Loucy (cell line): Measurements from ENCODE around the gene CUX1.

ENCODE experiments used
- H2AFZ ChIP-seq: fragments of 200-600 bp; sonication (generic); 2 replicates; pipeline ENCODE4 v1.6.0; 2016; ENCODE audit warnings: antibody characterized with exemption, mild to moderate bottlenecking, low read length, moderate library complexity
- H3F3A ChIP-seq: fragments of 200-600 bp; 2 replicates; pipeline ENCODE4 v1.6.0; 2016; ENCODE audit warnings: antibody characterized with exemption, low read depth, mild to moderate bottlenecking
- H3K27me3 ChIP-seq: fragments of 200-600 bp; sonication (generic); 2 replicates; pipeline ENCODE4 v1.6.1; 2014; ENCODE audit warnings: low read length, mild to moderate bottlenecking; ENCODE audit not compliant: insufficient read depth, poor library complexity, severe bottlenecking
- H3K36me3 ChIP-seq: fragments of 200-600 bp; sonication (generic); 2 replicates; pipeline ENCODE4 v1.6.1; 2016; ENCODE audit warnings: low read length; ENCODE audit not compliant: insufficient read depth
- H3K4me1 ChIP-seq: fragments of 200-600 bp; sonication (generic); 2 replicates; pipeline ENCODE4 v1.5.1; 2014; ENCODE audit warnings: low read length, mild to moderate bottlenecking; ENCODE audit not compliant: insufficient read depth, poor library complexity, severe bottlenecking
- H3K4me2 ChIP-seq: fragments of 200-600 bp; sonication (generic); 2 replicates; pipeline ENCODE4 v1.6.0; 2014; ENCODE audit warnings: antibody characterized with exemption, low read length, low read depth, mild to moderate bottlenecking; ENCODE audit not compliant: poor library complexity, severe bottlenecking
- H3K4me3 ChIP-seq: fragments of 200-600 bp; sonication (generic); 2 replicates; pipeline ENCODE4 v1.5.1; 2014; ENCODE audit warnings: low read length, mild to moderate bottlenecking, mixed read lengths; ENCODE audit not compliant: poor library complexity, severe bottlenecking
- H3K79me2 ChIP-seq: fragments of 200-600 bp; sonication (generic); 2 replicates; pipeline ENCODE4 v1.6.1; 2014; ENCODE audit warnings: low read length; ENCODE audit not compliant: insufficient read depth
- H3K9ac ChIP-seq: fragments of 200-600 bp; sonication (generic); 2 replicates; pipeline ENCODE4 v1.6.0; 2014; ENCODE audit warnings: mild to moderate bottlenecking, low read depth, low read length, moderate library complexity; ENCODE audit not compliant: poor library complexity, severe bottlenecking
- H3K9me2 ChIP-seq: fragments of 200-600 bp; sonication (generic); replicated peaks from 2 replicates; pipeline ENCODE4 v1.6.1; 2016; ENCODE audit warnings: low read depth, low read length, mixed read lengths
- H3K9me3 ChIP-seq: fragments of 200-600 bp; sonication (generic); 2 replicates; pipeline ENCODE4 v1.6.1; 2014; ENCODE audit warnings: mild to moderate bottlenecking, antibody characterized with exemption, low read length, low read depth; ENCODE audit not compliant: insufficient read depth
- H4K20me1 ChIP-seq: fragments of 200-600 bp; sonication (generic); 2 replicates; pipeline ENCODE4 v1.6.0; 2014; ENCODE audit warnings: antibody characterized with exemption, low read length, mild to moderate bottlenecking; ENCODE audit not compliant: insufficient read depth, poor library complexity, severe bottlenecking
- CTCF ChIP-seq: fragments of 200-600 bp; sonication (generic); conservative IDR thresholded peaks from 2 replicates; pipeline ENCODE4 v1.5.1; 2014; ENCODE audit warnings: mild to moderate bottlenecking, antibody characterized with exemption, low read length
- EZH2phosphoT487 ChIP-seq: fragments of 200-600 bp; IDR thresholded peaks from 2 replicates; pipeline ENCODE4 v1.6.1; 2018; ENCODE audit warnings: antibody characterized with exemption, mild to moderate bottlenecking, moderate library complexity, borderline replicate concordance

CUX1 gene

GRCh38 chr7:102125127-102125596, 307.7 kb downstream of the CUX1 start:
- Histone ChIP-seq H3K9me2 (no peaks in the 10 kb centered on the region), H3K36me3 (peaks cover 44% of the 10 kb centered on the region; the same call in 1 of the 2 replicates), H3K79me2 (no peaks in the 10 kb centered on the region), H3K4me2 (no peak overlapping the region), H3K4me3 (no peak overlapping the region), H4K20me1 (no peaks in the 10 kb centered on the region), H3K4me1 (peaks cover 13% of the 10 kb centered on the region), H3F3A (no peaks in the 10 kb centered on the region), H3K9me3 (no peaks in the 10 kb centered on the region), H3K27me3 (no peaks in the 10 kb centered on the region), H2AFZ (no peak overlapping the region), H3K9ac (no peak overlapping the region)
- TF ChIP-seq CTCF, result no peak
- TF ChIP-seq EZH2phosphoT487, result no peak

- no peaks in the 10 kb centered on the region for H3F3A ChIP-seq
- no peak overlapping the region for H3K4me3 ChIP-seq
- H4K20me1 ChIP-seq, result no peaks in the 10 kb centered on the region
- no peak overlapping the region for H3K9ac ChIP-seq
- no peaks in the 10 kb centered on the region for H3K4me1 ChIP-seq
- no peaks in the 10 kb centered on the region for H3K9me3 ChIP-seq
- H3K27me3 ChIP-seq, result no peaks in the 10 kb centered on the region
- no peaks in the 10 kb centered on the region for H3K9me2 ChIP-seq
- peaks cover 37% of the 10 kb centered on the region; the same call in 1 of the 2 replicates for H3K36me3 ChIP-seq
- TF ChIP-seq EZH2phosphoT487, result no peak
- TF ChIP-seq CTCF, result no peak
- no peak overlapping the region for H2AFZ ChIP-seq
- H3K4me2 ChIP-seq, result no peak overlapping the region
- H3K79me2 ChIP-seq, result no peaks in the 10 kb centered on the region
Measured at GRCh38 chr7:102128303-102128702, 310.9 kb downstream of the CUX1 start.

GRCh38 chr7:102129636-102130370, 312.4 kb downstream of the CUX1 start:
- TF ChIP-seq EZH2phosphoT487 (no peak), CTCF (no peak)
- Histone ChIP-seq H3K9ac (no peak overlapping the region), H3K27me3 (no peaks in the 10 kb centered on the region), H3F3A (no peaks in the 10 kb centered on the region), H4K20me1 (no peaks in the 10 kb centered on the region), H3K9me2 (no peaks in the 10 kb centered on the region), H3K4me2 (no peak overlapping the region), H3K79me2 (no peaks in the 10 kb centered on the region), H3K36me3 (peaks cover 31% of the 10 kb centered on the region; the same call in 1 of the 2 replicates), H2AFZ (no peak overlapping the region), H3K4me3 (no peak overlapping the region), H3K4me1 (no peaks in the 10 kb centered on the region), H3K9me3 (no peaks in the 10 kb centered on the region)
